Activated naive CD8-positive, alpha-beta T cell treated with anti-CD3 and anti-CD28 coated beads, Interleukin-2, amount 50 U/mL, for 24 hours (primary cell): ENCODE measurements around the gene ALAS1.

ENCODE experiments used
- ATAC-seq: fragments of 150-1000 bp; cut with Tn5 transposase; one replicate; pipeline ENCODE4 v1.10.0; 2021
- DNase-seq: peaks from one replicate; pipeline ENCODE4 v3.0.0; 2021
- H3K27ac Mint-ChIP-seq: one replicate; pipeline ENCODE4 v1.8.0; 2021; ENCODE audit warnings: mild to moderate bottlenecking, mixed read lengths
- H3K27me3 Mint-ChIP-seq: one replicate; pipeline ENCODE4 v1.8.0; 2021; ENCODE audit warnings: mixed read lengths
- H3K36me3 Mint-ChIP-seq: one replicate; pipeline ENCODE4 v1.8.0; 2021; ENCODE audit warnings: low read depth, mixed read lengths
- H3K4me1 Mint-ChIP-seq: one replicate; pipeline ENCODE4 v1.8.0; 2021; ENCODE audit warnings: mixed read lengths
- H3K4me3 Mint-ChIP-seq: one replicate; pipeline ENCODE4 v1.8.0; 2021; ENCODE audit warnings: mild to moderate bottlenecking, moderate library complexity, mixed read lengths
- H3K9me3 Mint-ChIP-seq: one replicate; pipeline ENCODE4 v1.8.0; 2021; ENCODE audit warnings: mixed read lengths

ALAS1 gene

GRCh38 chr3:52200981-52201679, 3.2 kb downstream of the ALAS1 start:
- peak overlapping the region; percentile 22 for H3K27ac Mint-ChIP-seq
- ATAC-seq (no peak), DNase-seq (no peak)
- H3K36me3 Mint-ChIP-seq = peaks cover 55% of the 10 kb centered on the region
- no peak overlapping the region for H3K4me3 Mint-ChIP-seq
- H3K27me3 Mint-ChIP-seq = no peaks in the 10 kb centered on the region
- no peaks in the 10 kb centered on the region for H3K9me3 Mint-ChIP-seq
- H3K4me1 Mint-ChIP-seq = peaks cover 70% of the 10 kb centered on the region

GRCh38 chr3:52202384-52203077, 4.6 kb downstream of the ALAS1 start:
- peaks cover 64% of the 10 kb centered on the region for H3K36me3 Mint-ChIP-seq
- no peaks in the 10 kb centered on the region for H3K9me3 Mint-ChIP-seq
- H3K4me1 Mint-ChIP-seq = peaks cover 58% of the 10 kb centered on the region
- DNase-seq (no peak), ATAC-seq (no peak)
- no peak overlapping the region for H3K4me3 Mint-ChIP-seq
- H3K27ac Mint-ChIP-seq = peak overlapping the region; percentile 37
- no peaks in the 10 kb centered on the region for H3K27me3 Mint-ChIP-seq

- no peaks in the 10 kb centered on the region for H3K27me3 Mint-ChIP-seq
- H3K9me3 Mint-ChIP-seq = no peaks in the 10 kb centered on the region
- ATAC-seq = no peak
- no peak overlapping the region for H3K4me3 Mint-ChIP-seq
- no peak for DNase-seq
- H3K4me1 Mint-ChIP-seq = peaks cover 51% of the 10 kb centered on the region
- H3K27ac Mint-ChIP-seq = peak overlapping the region; percentile 13
- H3K36me3 Mint-ChIP-seq = peaks cover 74% of the 10 kb centered on the region
These were observed 5.7 kb downstream of the ALAS1 start for GRCh38 chr3:52203701-52204100.

- H3K27ac Mint-ChIP-seq = no peak overlapping the region
- H3K27me3 Mint-ChIP-seq = no peaks in the 10 kb centered on the region
- no peak overlapping the region for H3K4me3 Mint-ChIP-seq
- peaks cover 77% of the 10 kb centered on the region for H3K36me3 Mint-ChIP-seq
- H3K4me1 Mint-ChIP-seq = peaks cover 43% of the 10 kb centered on the region
- peak; percentile 20 for ATAC-seq
- DNase-seq = no peak
- H3K9me3 Mint-ChIP-seq = no peaks in the 10 kb centered on the region
These were observed 6.5 kb downstream of the ALAS1 start for GRCh38 chr3:52204337-52205073.

- H3K27me3 Mint-ChIP-seq = no peaks in the 10 kb centered on the region
- no peak overlapping the region for H3K4me3 Mint-ChIP-seq
- no peak overlapping the region for H3K27ac Mint-ChIP-seq
- H3K9me3 Mint-ChIP-seq = no peaks in the 10 kb centered on the region
- peaks cover 34% of the 10 kb centered on the region for H3K4me1 Mint-ChIP-seq
- peaks cover 76% of the 10 kb centered on the region for H3K36me3 Mint-ChIP-seq
- DNase-seq (no peak), ATAC-seq (no peak)
These were observed 7.9 kb downstream of the ALAS1 start for GRCh38 chr3:52205727-52206372.

- no peak overlapping the region for H3K27ac Mint-ChIP-seq
- peaks cover 13% of the 10 kb centered on the region for H3K4me1 Mint-ChIP-seq
These were observed 10.6 kb downstream of the ALAS1 start for GRCh38 chr3:52208556-52208955.

GRCh38 chr3:52210037-52210436, 12.1 kb downstream of the ALAS1 start:
- ATAC-seq (no peak), DNase-seq (no peak)
- H3K36me3 Mint-ChIP-seq = peaks cover 76% of the 10 kb centered on the region
- H3K27ac Mint-ChIP-seq = no peak overlapping the region
- no peaks in the 10 kb centered on the region for H3K27me3 Mint-ChIP-seq
- H3K4me3 Mint-ChIP-seq = no peak overlapping the region
- peaks cover 7% of the 10 kb centered on the region for H3K4me1 Mint-ChIP-seq
- no peaks in the 10 kb centered on the region for H3K9me3 Mint-ChIP-seq

More at GRCh38 chr3:52208556-52208955, 10.6 kb downstream of the ALAS1 start:
- no peak overlapping the region for H3K4me3 Mint-ChIP-seq
- ATAC-seq (no peak), DNase-seq (no peak)
- no peaks in the 10 kb centered on the region for H3K27me3 Mint-ChIP-seq
- H3K9me3 Mint-ChIP-seq = no peaks in the 10 kb centered on the region
- H3K36me3 Mint-ChIP-seq = peaks cover 73% of the 10 kb centered on the region

- Mint-ChIP-seq H3K9me3 (no peaks in the 10 kb centered on the region), H3K27ac (no peak overlapping the region), H3K27me3 (no peaks in the 10 kb centered on the region), H3K4me3 (no peak overlapping the region), H3K4me1 (peaks cover 2% of the 10 kb centered on the region), H3K36me3 (peaks cover 74% of the 10 kb centered on the region)
- ATAC-seq (no peak), DNase-seq (no peak)
These were observed 12.6 kb downstream of the ALAS1 start for GRCh38 chr3:52210550-52211046.

- H3K36me3 Mint-ChIP-seq = peaks cover 67% of the 10 kb centered on the region
- H3K27ac Mint-ChIP-seq = no peak overlapping the region
- H3K4me3 Mint-ChIP-seq = no peak overlapping the region
- H3K4me1 Mint-ChIP-seq = no peaks in the 10 kb centered on the region
- H3K27me3 Mint-ChIP-seq = no peaks in the 10 kb centered on the region
- DNase-seq = no peak
- ATAC-seq = no peak
- no peaks in the 10 kb centered on the region for H3K9me3 Mint-ChIP-seq
These were observed 13.4 kb downstream of the ALAS1 start for GRCh38 chr3:52211268-52211891.

- H3K4me3 Mint-ChIP-seq = no peak overlapping the region
- ATAC-seq = no peak
- no peak for DNase-seq
- H3K36me3 Mint-ChIP-seq = peaks cover 59% of the 10 kb centered on the region
- H3K9me3 Mint-ChIP-seq = no peaks in the 10 kb centered on the region
- peaks cover 16% of the 10 kb centered on the region for H3K4me1 Mint-ChIP-seq
- H3K27ac Mint-ChIP-seq = no peak overlapping the region
- no peaks in the 10 kb centered on the region for H3K27me3 Mint-ChIP-seq
These were observed 15.0 kb downstream of the ALAS1 start for GRCh38 chr3:52213005-52213404.

GRCh38 chr3:52213901-52214300, 15.9 kb downstream of the ALAS1 start:
- H3K27me3 Mint-ChIP-seq = no peaks in the 10 kb centered on the region
- ATAC-seq = no peak
- H3K9me3 Mint-ChIP-seq = no peaks in the 10 kb centered on the region
- H3K27ac Mint-ChIP-seq = no peak overlapping the region
- no peak overlapping the region for H3K4me3 Mint-ChIP-seq
- DNase-seq = no peak
- peaks cover 53% of the 10 kb centered on the region for H3K36me3 Mint-ChIP-seq
- H3K4me1 Mint-ChIP-seq = peaks cover 24% of the 10 kb centered on the region

- H3K36me3 Mint-ChIP-seq = peaks cover 46% of the 10 kb centered on the region
- no peaks in the 10 kb centered on the region for H3K27me3 Mint-ChIP-seq
- ATAC-seq (no peak), DNase-seq (no peak)
- no peak overlapping the region for H3K27ac Mint-ChIP-seq
- H3K4me1 Mint-ChIP-seq = peaks cover 36% of the 10 kb centered on the region
- H3K4me3 Mint-ChIP-seq = no peak overlapping the region
- no peaks in the 10 kb centered on the region for H3K9me3 Mint-ChIP-seq
These were observed 17.4 kb downstream of the ALAS1 start for GRCh38 chr3:52215351-52215750.

GRCh38 chr3:52216585-52217408, 18.8 kb downstream of the ALAS1 start:
- Mint-ChIP-seq H3K4me3 (no peak overlapping the region), H3K27me3 (no peaks in the 10 kb centered on the region), H3K36me3 (peaks cover 34% of the 10 kb centered on the region), H3K4me1 (peaks cover 48% of the 10 kb centered on the region), H3K9me3 (no peaks in the 10 kb centered on the region), H3K27ac (peak overlapping the region; percentile 21)
- ATAC-seq (peak; percentile 69), DNase-seq (peak; percentile 27)
